Measurements from ENCODE around the gene EPHA8. TPM values are rescaled to one million over a fixed set of nuclear protein-coding genes. Genes with fewer than 3 reads are reported as not detected.

EPHA8 gene
- total and polyA plus RNA-seq, 9 of the 15 experiments (the other 6 are each of a cell fraction or from before 2014, with no cell fraction given): not detected

DNA sequence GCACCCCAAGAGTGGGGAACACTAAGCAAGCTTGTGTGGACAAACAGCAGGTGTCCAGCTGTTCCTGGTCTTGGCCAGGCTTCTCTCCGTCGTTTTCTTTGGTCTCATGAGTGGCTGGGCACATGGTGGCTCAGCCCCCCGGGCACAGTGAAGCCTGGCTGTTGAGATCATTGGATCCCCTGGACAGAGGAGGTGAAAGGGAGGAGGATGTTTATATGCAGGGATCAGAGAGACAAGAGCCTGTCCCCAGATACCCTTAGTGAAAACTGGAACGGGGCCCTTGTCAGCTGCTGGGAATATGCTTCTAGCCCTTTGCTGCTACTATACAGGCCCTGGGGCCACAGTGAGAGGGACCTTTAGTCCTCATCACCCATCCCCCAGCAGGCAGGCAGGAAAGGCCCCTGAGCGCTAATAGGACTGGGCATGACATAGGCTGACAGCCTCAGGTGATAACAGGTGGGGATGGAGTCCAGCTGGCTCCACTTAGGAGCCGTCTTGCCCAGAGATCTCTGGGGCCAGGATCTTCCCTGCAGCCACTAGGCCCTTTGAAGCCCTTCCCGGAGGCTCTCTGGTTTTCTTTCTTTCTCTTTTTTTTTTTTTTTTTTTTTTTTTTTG lies 16.4 kb downstream of the EPHA8 start:
- H3K9ac ChIP-seq (ENCODE audit: insufficient read depth in 1 of 2, low read depth in 2 of 2, low read length in 2 of 2): no peak overlapping the region
- ATAC-seq: no peak
- H3K27me3 ChIP-seq (ENCODE audit: control insufficient read depth in 2 of 2, insufficient read depth in 2 of 2, low read length in 2 of 2): peaks cover 14 to 62% of the 10 kb centered on the region in 2 experiments; a peak in 4 of 5 replicates
- BruUV-seq (replicated peaks): no TSS peak
- intact Hi-C loops (cut with micrococcal nuclease) (no loop called here), in situ Hi-C loops (cut with MboI) (no loop called here)
- no peak for DNase-seq (ENCODE audit: extremely low read depth in 1 of 4, low spot score in 3 of 4)
- no peak overlapping the region for H3K4me3 ChIP-seq
- no peaks in the 10 kb centered on the region for H3K79me2 ChIP-seq (ENCODE audit: control insufficient read depth, insufficient read depth, low read length)
- 7% methylated on average over 7 of the region's 7 CpGs for WGBS (ENCODE audit: insufficient coverage, low coverage, missing lambda C conversion rate)
- FAIRE-seq: no peak
- H4K20me1 ChIP-seq (replicated peaks; ENCODE audit: control insufficient read depth, insufficient read depth, low read length): peaks cover 9% of the 10 kb centered on the region; the same call in 1 of the 2 replicates
- ChIA-PET POLR2A (interaction anchor here (0.7 kb wide), 1 partner anchor 171 kb away, joined by 3 read pairs; no protein-coding TSS in a partner anchor), CTCF (ENCODE audit: low intra/inter-chr PET ratio) (no interaction called here)
- H3K4me2 ChIP-seq (ENCODE audit: insufficient read depth, low read length): no peak overlapping the region
- H3K9me3 ChIP-seq (replicated peaks; ENCODE audit: control insufficient read depth, insufficient read depth, low read depth, low read length): peaks cover 18% of the 10 kb centered on the region
- no peak overlapping the region for H3K27ac ChIP-seq (ENCODE audit: extremely low read depth, low read depth, low read length)
- peaks cover 0 to 3% of the 10 kb centered on the region in 2 experiments; a peak in 1 of 5 replicates for H3K4me1 ChIP-seq (replicated peaks in 1 of 2; ENCODE audit: control insufficient read depth in 2 of 2, insufficient read depth in 2 of 2, low read length in 2 of 2)
- no peak overlapping the region for H2AFZ ChIP-seq (ENCODE audit: low read depth, low read length)
- TF ChIP-seq ZNF253 (CRISPR knock-in tag; conservative IDR thresholded peaks at IDR 0.05): no peak
- TF ChIP-seq NFE2L1 (tag; IDR thresholded peaks at IDR 0.05; ENCODE audit: borderline replicate concordance, low read depth): no peak
- no peak for TF ChIP-seq SMARCB1 (IDR thresholded peaks at IDR 0.05; ENCODE audit: insufficient read length, low read depth)
- no peak for TF ChIP-seq TGIF2 (CRISPR knock-in tag; IDR thresholded peaks at IDR 0.05)
- TF ChIP-seq ZNF384 (IDR thresholded peaks at IDR 0.05; ENCODE audit: low read depth, low read length): no peak
- no peak for TF ChIP-seq SPI1 (IDR thresholded peaks at IDR 0.05; ENCODE audit: borderline replicate concordance, low read depth, low read length)
- TF ChIP-seq FOXJ2 (tag; IDR thresholded peaks at IDR 0.05): no peak
- no peak for TF ChIP-seq FOXO4 (CRISPR knock-in tag; IDR thresholded peaks at IDR 0.05)
- TF ChIP-seq, protein P1, sequence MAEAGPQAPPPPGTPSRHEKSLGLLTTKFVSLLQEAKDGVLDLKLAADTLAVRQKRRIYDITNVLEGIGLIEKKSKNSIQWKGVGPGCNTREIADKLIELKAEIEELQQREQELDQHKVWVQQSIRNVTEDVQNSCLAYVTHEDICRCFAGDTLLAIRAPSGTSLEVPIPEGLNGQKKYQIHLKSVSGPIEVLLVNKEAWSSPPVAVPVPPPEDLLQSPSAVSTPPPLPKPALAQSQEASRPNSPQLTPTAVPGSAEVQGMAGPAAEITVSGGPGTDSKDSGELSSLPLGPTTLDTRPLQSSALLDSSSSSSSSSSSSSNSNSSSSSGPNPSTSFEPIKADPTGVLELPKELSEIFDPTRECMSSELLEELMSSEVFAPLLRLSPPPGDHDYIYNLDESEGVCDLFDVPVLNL (CRISPR knock-in tag; IDR thresholded peaks at IDR 0.05; ENCODE audit: low read depth): no peak
- TF ChIP-seq E2F3 (CRISPR knock-in tag; IDR thresholded peaks at IDR 0.05): no peak
- TF ChIP-seq, protein P2, sequence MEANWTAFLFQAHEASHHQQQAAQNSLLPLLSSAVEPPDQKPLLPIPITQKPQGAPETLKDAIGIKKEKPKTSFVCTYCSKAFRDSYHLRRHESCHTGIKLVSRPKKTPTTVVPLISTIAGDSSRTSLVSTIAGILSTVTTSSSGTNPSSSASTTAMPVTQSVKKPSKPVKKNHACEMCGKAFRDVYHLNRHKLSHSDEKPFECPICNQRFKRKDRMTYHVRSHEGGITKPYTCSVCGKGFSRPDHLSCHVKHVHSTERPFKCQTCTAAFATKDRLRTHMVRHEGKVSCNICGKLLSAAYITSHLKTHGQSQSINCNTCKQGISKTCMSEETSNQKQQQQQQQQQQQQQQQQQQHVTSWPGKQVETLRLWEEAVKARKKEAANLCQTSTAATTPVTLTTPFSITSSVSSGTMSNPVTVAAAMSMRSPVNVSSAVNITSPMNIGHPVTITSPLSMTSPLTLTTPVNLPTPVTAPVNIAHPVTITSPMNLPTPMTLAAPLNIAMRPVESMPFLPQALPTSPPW (CRISPR knock-in tag; IDR thresholded peaks at IDR 0.05): no peak
- no peak for TF ChIP-seq SAFB (IDR thresholded peaks at IDR 0.05; ENCODE audit: borderline replicate concordance, low read depth, low read length)
- no peaks in the 10 kb centered on the region for H3K36me3 ChIP-seq (ENCODE audit: control insufficient read depth, insufficient read depth, low read length)
- no peaks in the 10 kb centered on the region for H3K9me1 ChIP-seq (ENCODE audit: control insufficient read depth, insufficient read depth, low read length)

Data from K562 (cell line).